ENCODE results near the gene PGM1. TPM values are rescaled to one million over a fixed set of nuclear protein-coding genes. Genes with fewer than 3 reads are reported as not detected.

Gene PGM1
- total and polyA plus RNA-seq, 2 of the 4 experiments (the other 2 are of a cell fraction), result 42.6 to 94.5 TPM

- ATAC-seq (ENCODE audit: low read depth), result no peak
- Histone ChIP-seq H3K9me1 (ENCODE audit: insufficient read depth, low read length) (peaks cover 5% of the 10 kb centered on the region; the same call in 1 of the 2 replicates), H4K5ac (ENCODE audit: low read depth, low read length) (no peak overlapping the region), H3K27ac (ENCODE audit: insufficient read depth, low read length) (no peak overlapping the region), H2BK5ac (ENCODE audit: low read depth, low read length, poor library complexity, severe bottlenecking) (no peak overlapping the region), H4K91ac (ENCODE audit: insufficient read depth, low read depth, low read length) (no peak overlapping the region), H3K14ac (replicated peaks; ENCODE audit: low read depth, low read length) (no peak overlapping the region), H3K4me3 (ENCODE audit: insufficient read depth, low read depth, low read length) (no peak overlapping the region), H2BK20ac (ENCODE audit: low read depth, low read length) (no peak overlapping the region), H3K9ac (ENCODE audit: low read depth, low read length) (no peak overlapping the region), H3K23ac (ENCODE audit: low read depth, low read length) (no peak overlapping the region), H3K18ac (ENCODE audit: low read depth, low read length) (no peak overlapping the region), H2AK5ac (ENCODE audit: low read depth, low read length) (no peak overlapping the region), H3K4ac (ENCODE audit: low read depth, low read length) (no peak overlapping the region), H2BK15ac (ENCODE audit: low read depth, low read length) (no peak overlapping the region), H3K4me1 (ENCODE audit: control insufficient read depth, insufficient read depth, low read length) (peaks cover 2% of the 10 kb centered on the region), H2BK120ac (ENCODE audit: low read depth, low read length) (no peak overlapping the region), H4K20me1 (ENCODE audit: insufficient read depth, low read length) (0 out of 2 replicates have a peak, but pooled peaks cover 4% of the 10 kb centered on the region), H2AFZ (replicated peaks; ENCODE audit: low read length, poor library complexity) (no peak overlapping the region), H2AK9ac (replicated peaks; ENCODE audit: low read depth, low read length, poor library complexity) (no peak overlapping the region), H3K4me2 (ENCODE audit: low read depth, low read length) (no peak overlapping the region), H3K79me1 (ENCODE audit: low read depth in 1 of 2, low read length in 2 of 2) (peaks cover 6 to 17% of the 10 kb centered on the region in 2 experiments; a peak in 3 of 4 replicates), H3K56ac (ENCODE audit: extremely low read depth, insufficient read depth, low read length) (no peak overlapping the region), H3K9me3 (ENCODE audit: control insufficient read depth, insufficient read depth, low read length) (no peaks in the 10 kb centered on the region), H3K36me3 (ENCODE audit: control insufficient read depth, insufficient read depth, low read length) (no peaks in the 10 kb centered on the region), H3K27me3 (ENCODE audit: control insufficient read depth, insufficient read depth, low read length) (no peaks in the 10 kb centered on the region), H4K8ac (ENCODE audit: low read depth in 2 of 2, low read length in 2 of 2) (no peak overlapping the region)
- no peak for DNase-seq
- TF ChIP-seq RAD21 (IDR thresholded peaks at IDR 0.05; ENCODE audit: low read length), result no peak
- TF ChIP-seq MAFK (IDR thresholded peaks at IDR 0.05; ENCODE audit: low read depth, low read length), result no peak
- intact Hi-C loops (cut with micrococcal nuclease) (no loop called here), dilution Hi-C loops (cut with HindIII; ENCODE audit: low sequenced_read_pairs, unreplicated experiment) (no loop called here), in situ Hi-C loops (cut with MboI; ENCODE audit: low sequenced_read_pairs) (no loop called here)
- WGBS, 2 experiments (ENCODE audit: extremely low coverage in 2 of 2, insufficient read length in 1 of 2), result 100% methylated on average over 1 of the region's 4 CpGs; no CpG with 5 or more reads in 1 of the 2 experiments
- ChIA-PET CTCF (interaction anchor here (1.3 kb wide), 1 partner anchor 11 kb away, joined by 4 read pairs; no protein-coding TSS in a partner anchor), POLR2A (ENCODE audit: unreplicated experiment) (no interaction called here)
- no TSS peak for BruUV-seq (replicated peaks)
Observed at GRCh38 chr1:63623952-63624351, 30.7 kb downstream of the PGM1 start.

All from IMR-90 (cell line).